HCT116 (cell line): ENCODE measurements around the gene BRINP1. TPM values are rescaled to one million over a fixed set of nuclear protein-coding genes. Genes with fewer than 3 reads are reported as not detected.

Source experiments
- ATAC-seq: fragments of 200-7000 bp; cut with Tn5 transposase; 2 replicates; pipeline ENCODE4 v1.9.1; 2020; ENCODE audit warnings: mild to moderate bottlenecking, moderate library complexity
- BruUV-seq: library from RNA; stranded (reverse); fragments of 400-500 nt; replicated peaks from 2 replicates; lab custom pipeline; 2021; lab: Mats Ljungman, UMichigan
- CTCF ChIA-PET: fragments of 300-600 bp; sonication (Branson Sonifier 250); formaldehyde crosslinking; loops from one replicate; lab custom pipeline; 2021; ENCODE audit warnings: antibody characterized with exemption; lab: Charles Lee
- POLR2A ChIA-PET: fragments of 300-600, 350-600 bp; sonication (Branson Sonifier 250); formaldehyde crosslinking; loops from one replicate; lab custom pipeline; 2021; ENCODE audit warnings: antibody characterized with exemption; lab: Charles Lee
- RAD21 ChIA-PET, 2 experiments: fragments of 300-600 bp; sonication (Branson Sonifier 250); formaldehyde crosslinking; loops; one replicate each; lab custom pipeline; 2023; ENCODE audit warnings: low total read pairs in 2 of 2; ENCODE audit not compliant: uncharacterized antibody in 2 of 2, unreplicated experiment in 2 of 2, low non-redundant PET in 1 of 2; lab: Charles Lee
- DNase-seq: peaks from one replicate; pipeline ENCODE4 v3.0.0-alpha.2; 2010; ENCODE audit warnings: low read depth, low spot score
- H2AFZ ChIP-seq: fragments of 200-600 bp; shearing (Covaris generic), sonication (generic); 2 replicates; pipeline ENCODE4 v1.6.1; 2017; ENCODE audit warnings: low read depth, mixed run types, mixed read lengths, antibody characterized with exemption, low read length; ENCODE audit not compliant: poor library complexity, severe bottlenecking
- H3K27ac ChIP-seq: 2 replicates; pipeline ENCODE4 v1.5.1; 2012; ENCODE audit warnings: low read depth, low read length
- H3K27me3 ChIP-seq: fragments of 200-600 bp; sonication (generic); 2 replicates; pipeline ENCODE4 v1.6.1; 2016; ENCODE audit warnings: mixed run types, low read length, mixed read lengths; ENCODE audit not compliant: insufficient read depth
- H3K36me3 ChIP-seq, 2 experiments: fragments of 200-500 bp in 1 of 2; fragments of 200-600 bp in 1 of 2; sonication (Bioruptor generic) in 1 of 2; sonication (generic) in 1 of 2; 2 replicates each; pipeline versions ENCODE4 v1.5.1 to v1.6.1; 2014 to 2016; ENCODE audit warnings: low read length in 2 of 2, inconsistent platforms in 1 of 2, mixed read lengths in 1 of 2, mixed run types in 1 of 2; ENCODE audit not compliant: insufficient read depth in 2 of 2, control insufficient read depth in 1 of 2
- H3K4me1 ChIP-seq, 2 experiments: fragments of 200-600 bp in 1 of 2; sonication (generic) in 1 of 2; 2 replicates each; pipeline versions ENCODE4 v1.5.1 to v1.6.1; 2012 to 2017; ENCODE audit warnings: low read length in 2 of 2, inconsistent platforms in 1 of 2, mild to moderate bottlenecking in 1 of 2, mixed read lengths in 1 of 2, mixed run types in 1 of 2, moderate library complexity in 1 of 2; ENCODE audit not compliant: insufficient read depth in 2 of 2, control insufficient read depth in 1 of 2
- H3K4me2 ChIP-seq: fragments of 200-600 bp; sonication (generic); 2 replicates; pipeline ENCODE4 v1.6.1; 2017; ENCODE audit warnings: mixed run types, low read length, mixed read lengths
- H3K4me3 ChIP-seq, 2 experiments: fragments of 200-600 bp in 1 of 2; sonication (generic) in 1 of 2; replicated peaks in 1 of 2; 2 replicates each; pipeline ENCODE4 v1.5.1; 2011 to 2016; ENCODE audit warnings: low read length in 2 of 2, control low read depth in 1 of 2, low read depth in 1 of 2, mild to moderate bottlenecking in 1 of 2, mixed read lengths in 1 of 2, mixed run types in 1 of 2
- H3K79me2 ChIP-seq: fragments of 200-600 bp; sonication (generic); 2 replicates; pipeline ENCODE4 v1.6.1; 2017; ENCODE audit warnings: mild to moderate bottlenecking, mixed run types, low read length, moderate library complexity, mixed read lengths; ENCODE audit not compliant: insufficient read depth
- H3K9ac ChIP-seq: fragments of 200-600 bp; sonication (generic); 2 replicates; pipeline ENCODE4 v1.6.1; 2016; ENCODE audit warnings: low read length, mixed read lengths
- H3K9me2 ChIP-seq: fragments of 200-600 bp; sonication (generic), shearing (Covaris generic); 2 replicates; pipeline ENCODE4 v1.6.1; 2017; ENCODE audit warnings: mixed run types, mild to moderate bottlenecking, moderate library complexity; ENCODE audit not compliant: insufficient read depth
- H3K9me3 ChIP-seq, 2 experiments: fragments of 200-500 bp in 1 of 2; fragments of 200-600 bp in 1 of 2; sonication (Bioruptor generic) in 1 of 2; sonication (generic) in 1 of 2; 2 replicates each; pipeline ENCODE4 v1.6.1; 2014 to 2017; ENCODE audit warnings: low read length in 2 of 2, mixed read lengths in 2 of 2, inconsistent platforms in 1 of 2, low read depth in 1 of 2, mild to moderate bottlenecking in 1 of 2, mixed run types in 1 of 2, moderate library complexity in 1 of 2; ENCODE audit not compliant: control insufficient read depth in 1 of 2, insufficient read depth in 1 of 2
- H4K20me1 ChIP-seq: fragments of 200-600 bp; sonication (generic), shearing (Covaris generic); 2 replicates; pipeline ENCODE4 v1.6.1; 2017; ENCODE audit warnings: mixed run types, mild to moderate bottlenecking, moderate library complexity; ENCODE audit not compliant: insufficient read depth
- CEBPB ChIP-seq: IDR thresholded peaks from 2 replicates; pipeline ENCODE4 v1.6.1; 2012; ENCODE audit warnings: low read depth
- EGR1 ChIP-seq: IDR thresholded peaks from 2 replicates; pipeline ENCODE4 v1.6.1; 2012; ENCODE audit warnings: low read depth
- ELF1 ChIP-seq: IDR thresholded peaks from 2 replicates; pipeline ENCODE4 v1.6.1; 2012; ENCODE audit warnings: low read depth, borderline replicate concordance
- EZH2 ChIP-seq: fragments of 200-600 bp; sonication (generic); IDR thresholded peaks from 2 replicates; pipeline ENCODE4 v1.6.1; 2017; ENCODE audit warnings: antibody characterized with exemption, mixed run types
- JUND ChIP-seq: IDR thresholded peaks from 2 replicates; pipeline ENCODE4 v1.6.1; 2012
- RAD21 ChIP-seq: IDR thresholded peaks from 2 replicates; pipeline ENCODE4 v1.6.1; 2012; ENCODE audit warnings: low read depth, mild to moderate bottlenecking
- REST ChIP-seq: IDR thresholded peaks from 2 replicates; pipeline ENCODE4 v1.6.1; 2012; ENCODE audit warnings: low read depth
- TCF7L2 ChIP-seq: IDR thresholded peaks from 2 replicates; pipeline ENCODE4 v1.7.0; 2011; ENCODE audit warnings: borderline replicate concordance, inconsistent platforms; ENCODE audit not compliant: insufficient read depth, insufficient read length; ENCODE audit errors: extremely low read depth
- YY1 ChIP-seq: IDR thresholded peaks from 2 replicates; pipeline ENCODE4 v1.6.1; 2011; ENCODE audit warnings: low read length, low read depth, moderate library complexity, mild to moderate bottlenecking; ENCODE audit not compliant: insufficient replicate concordance; ENCODE audit errors: extremely low read depth
- ZBTB33 ChIP-seq: IDR thresholded peaks from 2 replicates; pipeline ENCODE4 v1.6.1; 2011; ENCODE audit warnings: mild to moderate bottlenecking, low read length, moderate library complexity; ENCODE audit not compliant: insufficient replicate concordance; ENCODE audit errors: extremely low read depth
- ZNF274 ChIP-seq: fragments of 200-500 bp; sonication (Bioruptor generic); IDR thresholded peaks from 2 replicates; pipeline ENCODE4 v1.6.1; 2014; ENCODE audit warnings: mild to moderate bottlenecking, low read depth, low read length, inconsistent platforms
- intact Hi-C: fragments of 100-400 bp; cut with micrococcal nuclease; formaldehyde crosslinking; loops from 2 replicates; pipeline ENCODE4 v1.10.0; 2022
- total RNA-seq: library from RNA; stranded (reverse); gene quantifications from one replicate; pipeline ENCODE4 v1.2.1, GENCODE V29; 2021; ENCODE audit not compliant: unreplicated experiment
- TF ChIP-seq, protein P1 (sequence below): IDR thresholded peaks from 2 replicates; pipeline ENCODE4 v1.6.1; 2012

BRINP1 gene
- total RNA-seq, 1 experiment from 2014 or later: not detected

- no peak overlapping the region for H3K4me3 ChIP-seq
Measured at GRCh38 chr9:119368179-119368578, 1.1 kb downstream of the BRINP1 start.

More at GRCh38 chr9:119368179-119368578, 1.1 kb downstream of the BRINP1 start:
- ChIA-PET POLR2A (no interaction called here), RAD21 (no interaction called here), CTCF (no interaction called here)
- no peak overlapping the region for H3K4me2 ChIP-seq
- DNase-seq: no peak
- H3K27me3 ChIP-seq: no peaks in the 10 kb centered on the region
- no peak overlapping the region for H3K9ac ChIP-seq
- H3K4me1 ChIP-seq: no peaks in the 10 kb centered on the region
- intact Hi-C loops: loop anchor here (10.0 kb wide), 1 partner anchor 1723 kb away; no protein-coding TSS in a partner anchor
- H2AFZ ChIP-seq: no peak overlapping the region
- TF ChIP-seq, protein P1, sequence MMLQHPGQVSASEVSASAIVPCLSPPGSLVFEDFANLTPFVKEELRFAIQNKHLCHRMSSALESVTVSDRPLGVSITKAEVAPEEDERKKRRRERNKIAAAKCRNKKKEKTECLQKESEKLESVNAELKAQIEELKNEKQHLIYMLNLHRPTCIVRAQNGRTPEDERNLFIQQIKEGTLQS: no peak
- no peak for TF ChIP-seq TCF7L2
- TF ChIP-seq ZNF274: no peak
- TF ChIP-seq EZH2: no peak
- no peak for TF ChIP-seq REST
- TF ChIP-seq JUND: no peak
- no peak for TF ChIP-seq RAD21
- TF ChIP-seq ELF1: no peak
- no peak for TF ChIP-seq CEBPB
- TF ChIP-seq YY1: no peak
- TF ChIP-seq ZBTB33: no peak
- no peak for TF ChIP-seq EGR1
- no peaks in the 10 kb centered on the region for H4K20me1 ChIP-seq
- no peaks in the 10 kb centered on the region for H3K9me2 ChIP-seq
- H3K79me2 ChIP-seq: no peaks in the 10 kb centered on the region
- H3K9me3 ChIP-seq: peaks cover 0 to 8% of the 10 kb centered on the region in 2 experiments; a peak in 2 of 4 replicates
- no TSS peak for BruUV-seq
- no peaks in the 10 kb centered on the region for H3K36me3 ChIP-seq
- H3K27ac ChIP-seq: no peak overlapping the region
- ATAC-seq: no peak
